GM10847 (cell line): ENCODE data around the gene BHLHA9.

Source experiments
- POLR2A ChIP-seq: IDR thresholded peaks from 2 replicates; pipeline ENCODE4 v1.6.1; 2011; ENCODE audit not compliant: insufficient read length; ENCODE audit errors: extremely low read depth

The BHLHA9 gene

DNA sequence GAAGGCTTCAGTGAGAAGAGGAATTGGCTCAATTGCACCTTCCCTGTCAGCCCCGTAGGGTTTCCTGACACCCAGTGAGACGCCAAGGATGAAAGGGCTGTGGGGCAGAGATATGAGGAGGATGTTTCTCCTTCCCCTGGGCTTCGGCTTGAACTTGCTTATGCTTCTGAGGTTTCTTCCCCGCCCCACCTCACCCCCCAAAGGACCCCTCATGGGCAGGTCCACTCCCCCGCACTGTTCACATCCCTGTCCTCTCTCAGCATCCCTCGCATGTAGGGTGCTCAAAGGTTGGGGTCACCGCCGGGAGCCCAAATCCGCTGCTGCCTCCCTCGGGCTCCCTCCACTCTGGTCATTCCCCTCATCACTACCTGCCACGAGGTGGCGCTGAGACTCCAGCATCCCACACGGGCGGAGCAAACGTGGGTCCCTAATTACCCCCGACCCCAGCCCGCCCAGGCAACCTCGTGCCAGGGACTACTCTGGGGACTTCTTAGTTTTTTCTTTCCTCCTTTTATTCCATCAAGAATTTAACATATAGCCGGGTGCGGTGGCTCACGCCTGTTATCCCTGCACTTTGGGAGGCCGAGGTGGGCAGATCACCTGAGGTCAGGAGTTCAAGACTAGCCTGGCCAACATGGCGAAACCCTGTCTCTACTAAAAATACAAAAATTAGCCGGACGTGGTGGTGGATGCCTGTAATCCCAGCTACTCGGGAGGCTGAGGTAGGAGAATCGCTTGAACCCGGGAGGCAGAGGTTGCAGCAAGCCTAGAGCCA, 5.9 kb downstream of the BHLHA9 start:
- TF ChIP-seq POLR2A: no peak

DNA sequence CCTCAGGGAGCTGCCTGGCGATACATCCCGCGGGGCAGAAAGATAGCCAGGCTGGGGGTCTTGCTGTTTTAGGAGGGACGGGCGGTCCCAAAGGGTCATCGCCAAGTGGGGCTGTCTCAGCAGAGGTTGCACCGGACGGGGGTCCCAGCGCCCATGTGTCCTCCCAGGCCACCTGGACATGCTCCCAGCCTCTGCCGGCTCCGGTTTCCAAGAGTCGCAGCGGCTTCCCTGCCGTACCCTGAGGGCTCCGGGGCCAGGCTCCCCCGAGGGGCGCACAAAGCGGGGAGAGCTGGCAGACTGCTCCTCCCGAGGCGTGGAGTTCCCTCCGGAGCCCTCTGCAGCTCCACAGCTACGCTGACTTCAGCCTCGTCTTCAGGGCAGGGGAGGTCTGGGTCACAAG, 10.4 kb downstream of the BHLHA9 start:
- no peak for TF ChIP-seq POLR2A

DNA sequence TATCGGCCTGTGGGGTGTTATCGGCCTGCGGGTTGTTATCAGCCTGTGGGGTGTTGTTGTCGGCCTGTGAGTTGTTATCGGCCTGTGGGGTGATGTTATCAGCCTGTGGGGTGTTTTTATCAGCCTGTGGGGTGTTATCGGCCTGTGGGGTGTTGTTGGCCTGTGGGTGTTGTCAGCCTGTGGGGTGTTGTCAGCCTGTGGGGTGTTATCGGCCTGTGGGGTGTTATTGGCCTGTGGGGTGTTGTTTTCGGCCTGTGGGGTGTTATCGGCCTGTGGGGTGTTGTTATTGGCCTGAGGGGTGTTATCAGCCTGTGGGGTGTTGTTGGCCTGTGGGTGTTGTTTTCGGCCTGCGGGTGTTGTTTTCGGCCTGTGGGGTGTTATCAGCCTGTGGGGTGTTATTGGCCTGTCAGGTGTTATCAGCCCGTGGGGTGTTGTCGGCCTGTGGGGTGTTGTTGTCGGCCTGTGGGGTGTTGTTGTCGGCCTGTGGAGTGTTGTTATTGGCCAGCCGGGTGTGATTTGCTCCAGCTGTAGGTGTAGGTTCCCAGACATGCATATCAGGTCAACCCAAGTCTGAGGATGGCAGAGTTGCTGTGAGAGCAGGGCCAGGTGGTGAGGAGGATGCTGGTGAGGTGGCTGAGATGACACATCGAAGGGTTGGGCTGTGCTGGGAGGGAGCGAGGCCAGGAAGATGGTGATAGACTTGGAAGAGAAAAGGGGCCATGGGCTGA, 16.3 kb downstream of the BHLHA9 start:
- TF ChIP-seq POLR2A: no peak

DNA sequence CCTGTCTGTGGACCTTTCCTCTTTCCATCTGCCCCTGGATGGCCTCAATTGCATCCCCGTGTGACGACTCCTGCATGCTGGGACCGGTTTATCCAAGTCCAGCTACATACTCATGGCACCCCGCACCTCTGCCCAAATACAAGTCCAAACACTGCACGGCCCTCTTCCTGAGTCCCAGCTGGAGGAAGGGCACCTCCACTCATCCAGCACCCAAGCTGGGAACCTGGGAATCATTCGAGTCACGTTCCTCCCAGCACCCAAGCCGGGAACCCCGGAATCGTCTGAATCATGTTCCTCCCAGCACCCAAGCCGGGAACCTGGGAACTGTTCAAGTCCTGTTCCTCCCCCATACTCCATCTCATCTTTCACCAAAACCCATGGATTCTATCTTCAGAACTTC, 19.5 kb downstream of the BHLHA9 start:
- TF ChIP-seq POLR2A: no peak

DNA sequence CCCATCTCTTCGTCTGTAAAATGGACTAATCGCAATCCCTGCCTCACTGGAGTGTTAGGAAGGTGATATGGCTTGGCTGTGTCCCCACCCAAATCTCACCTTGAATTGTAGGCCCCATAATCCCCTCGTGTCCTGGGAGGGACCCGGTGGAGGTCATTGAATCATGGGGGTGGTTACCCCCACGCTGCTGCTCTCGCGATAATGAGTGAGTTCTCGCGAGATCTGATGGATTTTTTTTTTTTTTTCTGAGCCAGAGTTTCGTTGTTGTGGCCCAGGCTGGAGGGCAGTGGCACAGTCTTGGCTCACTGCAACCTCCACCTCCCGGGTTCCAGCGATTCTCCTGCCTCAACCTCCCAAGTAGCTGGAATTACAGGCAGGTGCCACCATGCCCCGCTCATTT, 20.4 kb downstream of the BHLHA9 start:
- TF ChIP-seq POLR2A: no peak

DNA sequence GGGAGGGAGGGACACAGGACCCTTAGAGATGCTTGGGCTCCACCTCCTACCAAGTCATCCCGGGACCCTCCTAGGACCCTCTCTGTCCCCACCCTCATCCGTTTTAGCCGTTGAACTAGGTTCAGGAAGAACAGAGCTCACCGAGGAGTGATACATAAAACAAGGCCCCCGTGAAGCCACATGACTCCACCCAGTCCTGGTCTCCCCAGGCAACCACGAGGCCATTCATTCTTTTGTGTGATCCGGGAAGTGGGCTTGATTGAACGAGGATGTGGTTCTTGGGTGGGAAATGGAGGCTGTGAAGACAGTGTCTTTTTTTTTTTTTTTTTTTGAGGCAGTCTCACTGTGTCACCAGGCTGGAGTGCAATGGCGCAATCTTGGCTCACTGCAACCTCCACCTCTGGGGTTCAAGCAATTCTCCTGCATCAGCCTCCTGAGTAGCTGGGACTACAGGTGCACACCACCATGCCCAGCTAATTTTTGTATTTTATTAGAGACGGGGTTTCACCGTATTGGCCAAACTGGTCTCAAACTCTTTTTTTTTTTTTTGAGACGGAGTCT, 24.0 kb downstream of the BHLHA9 start:
- TF ChIP-seq POLR2A: no peak

DNA sequence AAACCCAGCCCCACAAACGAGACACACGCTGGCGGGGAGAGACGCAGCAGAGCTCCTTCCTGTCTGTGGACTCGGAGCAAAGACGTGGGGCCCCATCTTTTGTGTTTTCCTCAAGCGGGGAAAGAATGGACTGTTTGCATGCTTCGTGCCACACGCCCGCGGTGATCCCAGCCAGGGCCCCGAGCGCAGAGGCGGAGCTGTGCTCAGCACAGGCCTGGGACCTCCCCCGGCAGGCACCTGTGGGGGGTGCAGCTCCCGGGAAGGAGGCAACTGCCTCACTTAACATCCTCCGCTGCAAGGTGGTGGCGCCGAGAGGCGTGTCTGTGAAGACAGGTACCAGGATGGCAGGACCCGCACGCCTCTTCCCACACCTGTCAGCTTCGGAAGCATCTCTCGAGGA, 28.4 kb downstream of the BHLHA9 start:
- TF ChIP-seq POLR2A: no peak

DNA sequence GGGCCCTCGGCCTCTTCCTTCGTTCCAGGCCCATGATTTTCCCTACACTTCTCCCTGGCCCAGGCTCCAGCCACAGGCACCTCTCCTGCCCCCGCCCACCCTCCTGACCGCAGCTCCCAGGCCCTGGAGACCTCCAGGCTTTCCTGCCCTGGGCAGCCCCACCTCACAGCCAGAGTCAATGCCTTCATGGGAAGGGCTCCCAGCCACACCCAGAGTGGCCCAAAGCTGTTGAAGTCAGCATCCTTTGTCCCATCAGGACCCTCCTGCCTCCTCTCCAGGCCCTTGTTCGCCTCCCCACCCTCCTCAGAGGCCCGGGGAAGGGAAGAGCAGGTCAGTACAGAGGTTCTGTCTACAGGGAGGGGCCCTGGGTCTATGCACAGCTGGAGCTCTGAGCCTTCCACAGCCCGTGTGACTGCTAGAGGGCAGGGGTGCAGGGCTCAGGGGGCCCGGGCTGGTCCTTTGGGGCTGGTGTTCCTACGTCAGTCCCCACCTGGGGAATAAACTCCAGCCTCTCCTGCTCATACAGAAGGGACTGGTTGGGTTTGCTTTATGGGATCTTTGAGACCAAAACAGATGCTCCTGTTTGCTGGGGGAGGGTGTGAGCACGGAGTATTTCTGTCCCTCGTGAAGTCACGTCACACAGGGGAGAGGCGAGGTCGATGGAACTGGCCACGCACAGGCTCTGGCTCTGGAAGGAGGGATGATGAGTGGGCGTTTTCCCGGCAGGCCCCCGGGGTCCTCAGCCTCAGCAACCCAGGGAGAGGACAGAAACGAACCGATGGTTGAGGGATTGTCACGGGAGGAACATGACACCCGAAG, 29.5 kb downstream of the BHLHA9 start:
- no peak for TF ChIP-seq POLR2A

DNA sequence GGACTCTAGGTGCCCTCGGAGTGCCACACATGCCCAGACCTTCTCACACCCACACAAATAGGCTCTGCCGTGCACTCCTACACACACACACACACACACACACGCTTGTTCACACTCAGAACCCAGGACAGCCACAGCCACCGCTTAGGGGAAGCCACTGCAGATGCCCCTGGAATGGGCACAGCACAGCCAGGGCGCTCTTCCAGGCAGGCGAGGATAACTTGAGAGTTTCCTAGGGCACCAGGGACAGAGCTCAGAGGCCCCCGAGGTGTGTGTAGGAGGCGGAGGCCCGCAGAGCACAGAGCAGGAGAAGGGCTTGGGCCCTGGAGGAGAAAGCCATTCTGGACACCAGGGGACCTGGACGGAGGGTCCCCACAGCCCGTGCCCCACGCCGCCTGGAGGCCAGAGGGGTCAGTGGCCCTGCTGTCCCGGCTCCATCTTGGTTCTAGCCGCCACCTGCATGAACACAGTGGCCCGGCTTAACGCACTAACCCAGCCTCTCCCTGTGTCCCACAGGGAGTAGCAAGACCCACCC, 30.2 kb downstream of the BHLHA9 start:
- no peak for TF ChIP-seq POLR2A

DNA sequence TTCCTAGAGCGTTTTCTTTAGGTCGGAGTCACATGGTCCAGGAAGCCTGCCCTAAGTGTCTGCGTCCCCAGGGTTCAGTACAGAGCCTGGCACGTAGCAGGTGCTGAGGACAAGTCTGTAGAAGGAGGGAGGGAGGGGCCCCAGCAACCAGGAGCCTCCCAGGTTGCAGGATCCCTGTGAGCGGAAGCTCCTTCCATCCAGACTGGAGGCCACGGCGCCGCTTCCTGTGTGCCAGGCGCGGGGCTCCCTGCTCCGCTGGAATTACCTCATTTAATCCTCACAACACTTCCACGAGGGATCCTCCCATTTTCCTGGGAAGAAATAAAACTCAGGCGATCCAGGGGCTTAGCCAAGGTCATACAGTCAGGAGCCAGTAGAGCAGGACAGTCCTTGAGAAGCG, 31.3 kb downstream of the BHLHA9 start:
- TF ChIP-seq POLR2A: no peak

DNA sequence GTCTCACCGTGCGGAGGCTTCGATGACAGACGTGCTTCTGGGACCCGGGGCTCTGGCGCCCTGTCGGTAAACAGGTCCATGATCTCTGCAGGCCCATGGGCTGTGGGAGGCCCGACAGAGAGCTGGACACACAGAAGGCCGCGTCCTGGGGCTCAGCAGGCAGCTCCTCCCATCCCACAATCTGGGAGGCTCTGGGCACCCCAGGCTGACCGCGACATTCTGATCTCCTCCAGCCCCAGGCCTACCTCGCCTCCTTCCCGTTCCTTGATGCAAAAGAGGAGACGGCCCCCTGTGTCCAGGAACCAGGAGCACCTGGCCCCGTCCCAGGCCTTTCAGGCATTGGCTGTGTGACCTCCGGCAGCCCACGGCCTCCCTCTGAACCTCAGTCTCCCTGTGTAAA, 32.5 kb downstream of the BHLHA9 start:
- TF ChIP-seq POLR2A: no peak

DNA sequence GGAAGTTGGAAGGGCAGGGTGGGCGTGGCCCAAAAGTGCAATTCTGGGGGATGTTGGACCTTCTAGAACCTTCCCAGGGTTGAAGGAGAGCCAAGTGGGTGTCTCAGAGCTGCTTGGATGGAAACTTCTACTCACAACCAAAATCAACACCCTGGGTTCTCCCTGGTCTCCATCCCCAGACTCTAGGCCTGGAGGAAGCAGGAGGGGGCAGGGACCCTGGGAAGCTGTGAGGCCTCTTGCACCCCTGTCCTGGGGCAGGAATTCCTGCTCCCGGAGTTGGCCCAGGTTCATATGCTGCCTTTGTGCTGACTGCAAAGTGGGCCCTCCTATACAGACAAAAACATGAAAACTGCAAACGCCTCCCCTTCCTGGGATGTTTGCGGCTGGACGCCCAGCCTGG, 34.3 kb downstream of the BHLHA9 start:
- TF ChIP-seq POLR2A: no peak

DNA sequence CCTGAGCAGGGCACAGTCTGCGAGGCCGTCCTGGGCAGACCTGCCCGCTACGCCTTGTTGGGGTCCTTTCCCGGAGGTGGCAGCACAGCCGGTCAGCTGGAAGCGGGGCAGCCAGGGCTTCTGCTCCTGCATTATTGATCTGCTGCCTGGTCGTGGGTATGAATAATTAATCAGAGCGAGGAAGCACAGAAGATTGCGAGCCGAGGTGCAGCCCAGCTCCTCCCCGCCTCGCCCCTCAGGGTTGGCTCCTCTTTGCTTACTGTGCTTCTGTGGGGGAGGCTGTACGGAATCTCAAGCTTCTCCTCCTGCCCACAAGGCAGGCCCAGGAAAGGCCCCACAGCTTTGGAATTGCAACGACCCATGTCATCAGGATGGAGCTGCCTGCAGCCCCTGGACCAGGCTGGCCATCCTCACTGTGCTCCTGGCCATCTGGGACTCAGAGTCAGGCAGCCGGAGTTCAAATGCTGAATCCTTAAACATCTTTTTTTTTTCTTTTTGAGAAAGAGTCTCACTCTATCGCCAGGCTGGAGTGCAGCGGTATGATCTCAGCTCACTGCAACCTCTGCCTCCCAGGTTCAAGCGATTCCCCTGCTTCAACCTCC, 34.8 kb downstream of the BHLHA9 start:
- no peak for TF ChIP-seq POLR2A

DNA sequence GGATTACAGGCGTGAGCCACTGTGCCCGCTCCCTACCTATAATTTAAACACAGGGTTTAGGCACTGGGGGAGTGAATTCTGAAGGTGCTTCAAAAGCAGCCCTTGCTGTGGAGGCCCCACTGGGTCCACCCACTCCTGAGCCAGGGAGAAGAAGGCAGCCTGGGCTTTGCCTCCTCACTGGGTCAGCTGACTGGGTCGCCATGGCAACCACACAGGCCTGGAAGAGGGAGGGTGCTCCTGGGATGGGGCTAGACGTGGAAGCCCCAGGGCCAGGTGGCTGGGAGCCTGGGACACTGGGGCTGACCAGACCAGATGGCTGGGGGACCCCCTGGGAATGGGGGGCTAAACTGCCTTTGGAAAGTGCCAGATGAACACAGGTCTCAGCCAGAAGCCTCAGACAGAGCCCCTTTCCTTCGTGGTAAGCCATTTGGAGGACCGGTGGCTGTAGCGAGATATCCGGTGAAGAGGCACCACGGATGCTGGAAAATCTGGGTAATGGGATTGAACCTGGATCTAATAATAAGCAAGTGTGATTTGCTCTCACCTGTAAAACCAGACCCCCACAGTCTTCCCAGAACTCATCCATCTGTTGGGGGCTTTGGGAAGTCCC, 42.1 kb downstream of the BHLHA9 start:
- no peak for TF ChIP-seq POLR2A

DNA sequence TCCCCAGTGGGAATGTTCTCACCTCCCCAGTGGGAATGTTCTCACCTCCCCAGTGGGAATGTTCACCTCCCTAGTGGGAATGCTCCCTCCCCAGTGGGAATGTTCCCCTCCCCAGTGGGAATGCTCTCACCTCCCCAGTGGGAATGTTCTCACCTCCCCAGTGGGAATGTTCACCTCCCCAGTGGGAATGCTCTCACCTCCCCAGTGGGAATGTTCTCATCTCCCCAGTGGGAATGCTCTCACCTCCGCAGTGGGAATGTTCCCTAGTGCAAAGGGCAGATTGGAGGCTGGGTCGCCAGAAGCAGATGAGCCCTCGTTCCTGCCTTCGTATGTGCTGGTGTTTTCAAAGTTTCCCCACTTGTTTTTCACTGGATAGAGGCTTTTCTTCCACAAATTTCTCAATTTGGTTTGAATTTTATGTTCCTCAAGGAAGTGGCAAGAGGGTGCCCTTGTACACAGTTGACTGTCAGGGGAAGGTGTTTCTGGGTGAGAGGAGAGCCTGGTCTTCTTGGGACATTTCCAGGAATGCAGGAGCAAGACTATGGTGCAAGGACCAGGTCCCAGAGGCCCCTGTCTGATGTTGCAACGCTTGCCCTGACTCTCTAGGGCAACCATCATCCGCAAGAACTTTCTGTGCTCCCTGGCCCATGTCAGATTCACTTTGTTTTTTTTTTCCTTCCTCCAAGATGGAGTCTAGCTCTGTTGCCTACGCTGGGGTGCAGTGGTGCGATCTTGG, 43.2 kb downstream of the BHLHA9 start:
- TF ChIP-seq POLR2A: no peak
